PC-3 (cell line): ENCODE measurements around the gene CHTF18.

Experiments used
- CTCF ChIP-seq: fragments of 300-600 bp; sonication (generic); conservative IDR thresholded peaks from 2 replicates; pipeline ENCODE4 v1.5.1; 2017; ENCODE audit warnings: antibody characterized with exemption, low read depth, mild to moderate bottlenecking, low read length
- EZH2phosphoT487 ChIP-seq: fragments of 300-600 bp; sonication (generic); IDR thresholded peaks from 2 replicates; pipeline ENCODE4 v1.6.1; 2018; ENCODE audit warnings: mild to moderate bottlenecking, antibody characterized with exemption, low read length, borderline replicate concordance

- TF ChIP-seq CTCF (no peak), EZH2phosphoT487 (no peak)
Measured at GRCh38 chr16:807347-808084, 19.1 kb downstream of the CHTF18 start.
